Spleen (tissue), 7 donors: ENCODE results near the gene TRAIP.

Source experiments
- POLR2A ChIP-seq, 3 donors: fragments of 450-650 bp; IDR thresholded peaks; one replicate each; pipeline ENCODE4 v1.5.1; 2017; ENCODE audit warnings: antibody characterized with exemption in 3 of 3, mild to moderate bottlenecking in 1 of 3
- POLR2AphosphoS5 ChIP-seq, 3 donors: sonication (generic); formaldehyde crosslinking; IDR thresholded peaks; one replicate each; pipeline ENCODE4 v1.5.1; 2017; ENCODE audit warnings: antibody characterized with exemption in 3 of 3
- TF ChIP-seq, protein P1 (sequence below), 11 experiments: fragments of 200-600 bp in 7 of 11; fragments of 450-650 bp in 4 of 11; sonication (generic) in 4 of 11; IDR thresholded peaks in 8 of 11; conservative IDR thresholded peaks in 3 of 11; 1 replicate in 7 of 11; 2 replicates in 4 of 11; pipeline versions ENCODE4 v1.4.0 to v1.8.0; 2016 to 2021; ENCODE audit warnings: antibody characterized with exemption in 11 of 11, inconsistent platforms in 4 of 11, mild to moderate bottlenecking in 1 of 11
- donor health status: DM: no; HTN: no; CAD: no; lungs with moderate emphysema.
- donor health status: DM: no; HTN: no; CAD: no.
- donor health status: DM: no; HTN: no; CAD: no.

- TF ChIP-seq, protein P1, sequence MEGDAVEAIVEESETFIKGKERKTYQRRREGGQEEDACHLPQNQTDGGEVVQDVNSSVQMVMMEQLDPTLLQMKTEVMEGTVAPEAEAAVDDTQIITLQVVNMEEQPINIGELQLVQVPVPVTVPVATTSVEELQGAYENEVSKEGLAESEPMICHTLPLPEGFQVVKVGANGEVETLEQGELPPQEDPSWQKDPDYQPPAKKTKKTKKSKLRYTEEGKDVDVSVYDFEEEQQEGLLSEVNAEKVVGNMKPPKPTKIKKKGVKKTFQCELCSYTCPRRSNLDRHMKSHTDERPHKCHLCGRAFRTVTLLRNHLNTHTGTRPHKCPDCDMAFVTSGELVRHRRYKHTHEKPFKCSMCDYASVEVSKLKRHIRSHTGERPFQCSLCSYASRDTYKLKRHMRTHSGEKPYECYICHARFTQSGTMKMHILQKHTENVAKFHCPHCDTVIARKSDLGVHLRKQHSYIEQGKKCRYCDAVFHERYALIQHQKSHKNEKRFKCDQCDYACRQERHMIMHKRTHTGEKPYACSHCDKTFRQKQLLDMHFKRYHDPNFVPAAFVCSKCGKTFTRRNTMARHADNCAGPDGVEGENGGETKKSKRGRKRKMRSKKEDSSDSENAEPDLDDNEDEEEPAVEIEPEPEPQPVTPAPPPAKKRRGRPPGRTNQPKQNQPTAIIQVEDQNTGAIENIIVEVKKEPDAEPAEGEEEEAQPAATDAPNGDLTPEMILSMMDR (IDR thresholded peaks at IDR 0.05 in 8 of 11, conservative IDR thresholded peaks at IDR 0.05 in 3 of 11): no peak
- TF ChIP-seq POLR2A (IDR thresholded peaks at IDR 0.05) (no peak), POLR2AphosphoS5 (IDR thresholded peaks at IDR 0.05) (no peak)
Observed at GRCh38 chr3:49867400-49867799, 11.0 kb upstream of the TRAIP start.
